Heart right ventricle (tissue), 16 donors: Measurements from ENCODE around the gene CDC42BPA. TPM values are rescaled to one million over a fixed set of nuclear protein-coding genes. Genes with fewer than 3 reads are reported as not detected.

ENCODE experiments used
- ATAC-seq, 8 donors: fragments of 200-7000 bp; cut with Tn5 transposase; one replicate each; pipeline ENCODE4 v1.9.1; 2020; ENCODE audit warnings: mild to moderate bottlenecking in 8 of 8, moderate library complexity in 8 of 8, moderate number of reproducible peaks in 1 of 8
- DNase-seq, 2 donors: peaks; one replicate each; pipeline ENCODE4 v3.0.0-alpha.2; 2020
- H3K27ac ChIP-seq, 10 donors: fragments of 200-600 bp; sonication (generic) in 2 of 10; one replicate each; pipeline versions ENCODE4 v1.5.0 to v1.8.0; 2020 to 2022; ENCODE audit warnings: mild to moderate bottlenecking in 3 of 10
- H3K27me3 ChIP-seq, 7 donors: fragments of 200-600 bp; one replicate each; pipeline ENCODE4 v1.8.0; 2021 to 2022; ENCODE audit warnings: mild to moderate bottlenecking in 2 of 7
- H3K36me3 ChIP-seq, 9 donors: fragments of 200-600 bp; sonication (generic) in 1 of 9; one replicate each; pipeline versions ENCODE4 v1.5.0 to v1.8.0; 2020 to 2022; ENCODE audit warnings: mild to moderate bottlenecking in 2 of 9
- H3K4me1 ChIP-seq, 9 donors: fragments of 200-600 bp; sonication (generic) in 1 of 9; one replicate each; pipeline versions ENCODE4 v1.5.0 to v1.8.0; 2020 to 2022; ENCODE audit warnings: mild to moderate bottlenecking in 4 of 9
- H3K4me3 ChIP-seq, 10 donors: fragments of 200-600 bp; sonication (generic) in 2 of 10; one replicate each; pipeline versions ENCODE4 v1.5.0 to v1.8.0; 2020 to 2022; ENCODE audit warnings: mild to moderate bottlenecking in 7 of 10, moderate library complexity in 2 of 10
- H3K9me3 ChIP-seq, 11 donors: fragments of 200-600 bp in 10 of 11; sonication (generic) in 2 of 11; one replicate each; pipeline versions ENCODE4 v1.5.0 to v1.8.0; 2013 to 2022; ENCODE audit warnings: mild to moderate bottlenecking in 2 of 11, control low read depth in 1 of 11, moderate library complexity in 1 of 11
- CTCF ChIP-seq, 9 donors: fragments of 200-600 bp; sonication (generic) in 2 of 9; IDR thresholded peaks; one replicate each; pipeline versions ENCODE4 v1.5.0 to v1.8.0; 2021 to 2022; ENCODE audit warnings: antibody characterized with exemption in 9 of 9, mild to moderate bottlenecking in 5 of 9, moderate library complexity in 1 of 9
- WGBS, 2 donors: extraction: QIAGEN DNeasy Blood & Tissue Kit; methylation state at CpG; one replicate each; pipeline ENCODE4 v1.1.7; 2013; ENCODE audit warnings: inconsistent platforms in 1 of 2; 5-methylcytosine and 5-hydroxymethylcytosine counted together
- intact Hi-C, 10 donors: fragments of 100-400 bp; cut with DNase I; formaldehyde crosslinking; loops; one replicate each; pipeline versions ENCODE4 v1.11.1 to v1.14.2; 2022
- polyA plus RNA-seq, 2 donors: library from polyadenylated mRNA; stranded (reverse); fragments of 200-250 nt; gene quantifications; one replicate each; pipeline ENCODE4 v1.2.3, GENCODE V29; 2013
- total RNA-seq, 10 donors: library from RNA; stranded (reverse); fragmentation: NEBNext Ultra II Directional in 3 of 10; extraction: Animal tissue kit (Norgen Biotek cat#: 25700) in 3 of 10; gene quantifications; one replicate each; pipeline versions ENCODE4 v1.2.1 to v1.2.4, GENCODE V29; 2021 to 2023
- donor health status: Arrhythmogenic right ventricular cardiomyopathy.
- donor health status: ischemic (EF 13 %, LVEDD 7.1; RV severe dilation, severe dysfunction).
- donor health status: healthy with polysubstance abuse.
- donor health status: DM: no; HTN: yes; CAD: no.
- donor health status: DM: no; HTN: no; CAD: no.
- donor health status: ischemic (EF 25% LVEDD 6.9; RV normal size, moderate dysfunction).
- donor health status: ischemic (EF 25% LVEDD 5.7; RV mildly dilated, moderate dysfunction).
- donor health status: healthy.
- donor health status: DM: yes; HTN: yes; CAD: no.
- donor health status: Ischemic cardiomyopathy.
- donor health status: ischemic (EF 35%, LVEDD 5.7; RV mildly dilated, moderate dysfunction).
- donor health status: nonischemic (EF 11% LVEDD 7.7; RV severe dilation, severe dysfunction).
- donor health status: DM: yes; HTN: yes; CAD: no.
- donor health status: PGD.
- donor health status: ischemic (EF 29% LVEDD 5.4; RV normal size, mild dysfunction).
- donor health status: nonischemic (EF 23%, LVEDD 6.1; RV moderate dilation, normal function).

The CDC42BPA gene
- total and polyA plus RNA-seq, 12 donors: 8.6 to 39.5 (median 31.5) TPM

- no peak for DNase-seq
- Histone ChIP-seq H3K36me3 (no peaks in the 10 kb centered on the region), H3K27ac (no peak overlapping the region), H3K9me3 (peaks cover 0 to 6% (median 0%) of the 10 kb centered on the region in 11 donors), H3K4me3 (no peak overlapping the region), H3K27me3 (no peaks in the 10 kb centered on the region), H3K4me1 (no peaks in the 10 kb centered on the region)
- intact Hi-C loops: loop anchor here in 3 of 10 donors (5.0 to 10.0 kb wide), 3 partner anchors 50 to 63 kb away; no protein-coding TSS in a partner anchor
- TF ChIP-seq CTCF (IDR thresholded peaks at IDR 0.05): no peak
- ATAC-seq: no peak
- WGBS, 2 donors: 85 to 91% methylated on average over 2 of the region's 2 CpGs
Measured at GRCh38 chr1:227364657-227365056, 46.4 kb upstream of the CDC42BPA start.

GRCh38 chr1:227363825-227364224 is 45.5 kb upstream of the CDC42BPA start:
- Histone ChIP-seq H3K4me3 (no peak overlapping the region), H3K9me3 (peaks cover 0 to 6% (median 0%) of the 10 kb centered on the region in 11 donors), H3K36me3 (no peaks in the 10 kb centered on the region), H3K27ac (no peak overlapping the region), H3K4me1 (no peaks in the 10 kb centered on the region), H3K27me3 (no peaks in the 10 kb centered on the region)
- intact Hi-C loops: loop anchor here in 1 of 10 donors (10.0 kb wide), 1 partner anchor 51 kb away; no protein-coding TSS in a partner anchor
- DNase-seq (no peak), ATAC-seq (no peak)
- 96% methylated on average over 7 of the region's 7 CpGs for WGBS, 2 donors
- TF ChIP-seq CTCF (IDR thresholded peaks at IDR 0.05): no peak

DNA sequence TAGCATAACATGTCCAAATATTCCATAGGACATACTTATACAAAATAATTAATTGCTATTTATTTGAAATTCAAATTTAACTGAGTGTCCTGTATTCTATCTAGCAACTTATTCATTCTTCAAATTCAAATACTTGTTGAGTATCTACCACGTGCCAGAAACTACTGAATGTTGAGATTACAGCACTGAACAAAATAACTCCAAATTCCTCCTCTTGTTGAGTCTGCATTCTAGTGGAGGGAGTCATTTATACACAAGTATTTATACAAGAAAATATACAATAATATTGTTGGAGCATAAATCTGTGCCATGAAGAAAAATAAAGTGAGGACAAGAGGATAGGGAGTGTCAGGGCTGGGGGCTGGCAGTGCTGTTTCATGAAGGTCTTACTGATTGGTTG is 43.7 kb upstream of the CDC42BPA start:
- no peak for ATAC-seq
- no peak for TF ChIP-seq CTCF (IDR thresholded peaks at IDR 0.05)
- Histone ChIP-seq H3K4me1 (peaks cover 0 to 15% (median 10%) of the 10 kb centered on the region in 9 donors), H3K36me3 (no peaks in the 10 kb centered on the region), H3K9me3 (peaks cover 0 to 6% (median 0%) of the 10 kb centered on the region in 11 donors), H3K27me3 (no peaks in the 10 kb centered on the region), H3K4me3 (no peak overlapping the region), H3K27ac (no peak overlapping the region)
- intact Hi-C loops: loop anchor here in 1 of 10 donors (10.0 kb wide), 1 partner anchor 53 kb away; no protein-coding TSS in a partner anchor
- DNase-seq: no peak
- 66 to 70% methylated on average over 1 of the region's 1 CpG for WGBS, 2 donors

DNA sequence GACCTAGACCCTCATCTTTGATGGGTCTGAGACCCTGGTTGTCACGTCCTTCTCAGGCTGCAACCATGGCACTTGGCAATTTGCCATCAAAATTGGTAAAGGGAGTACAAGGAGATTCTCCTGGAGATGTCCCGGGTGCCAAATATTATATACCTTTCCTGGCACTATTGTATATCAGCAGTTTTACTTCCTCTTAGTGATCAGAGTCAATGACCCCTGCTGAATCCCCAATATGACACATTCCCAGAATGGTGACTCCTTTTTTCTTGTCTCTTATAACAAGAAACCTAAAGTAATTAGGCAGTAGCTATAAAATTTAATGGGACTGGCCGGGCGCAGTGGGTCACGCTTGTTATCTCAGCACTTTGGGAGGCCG is 39.6 kb upstream of the CDC42BPA start:
- H3K27me3 ChIP-seq: no peaks in the 10 kb centered on the region
- WGBS, 2 donors: 87 to 89% methylated on average over 6 of the region's 6 CpGs
- peaks cover 4 to 28% (median 20%) of the 10 kb centered on the region in 9 donors for H3K4me1 ChIP-seq
- no peak for ATAC-seq
- H3K9me3 ChIP-seq: no peaks in the 10 kb centered on the region
- peak overlapping the region; percentile 16 to 91 (median 74) for H3K27ac ChIP-seq
- intact Hi-C loops: loop anchor here in 5 of 10 donors (5.0 kb wide), 4 partner anchors 41 to 79 kb away; partner anchors contain the start of gene CDC42BPA (in 1 of the 5)
- DNase-seq: no peak
- TF ChIP-seq CTCF (IDR thresholded peaks at IDR 0.05): no peak
- H3K36me3 ChIP-seq: no peaks in the 10 kb centered on the region
- no peak overlapping the region for H3K4me3 ChIP-seq
